Ovary (tissue), 3 donors: ENCODE measurements around the gene LGALSL.

Experiments used
- EP300 ChIP-seq: sonication (generic); formaldehyde crosslinking; IDR thresholded peaks from one replicate; pipeline ENCODE4 v1.6.1; 2017; ENCODE audit warnings: antibody characterized with exemption
- POLR2A ChIP-seq: fragments of 450-650 bp; IDR thresholded peaks from one replicate; pipeline ENCODE4 v1.6.1; 2017; ENCODE audit warnings: antibody characterized with exemption, mild to moderate bottlenecking, moderate library complexity
- TF ChIP-seq, protein P1 (sequence below), 3 donors: fragments of 450-650 bp in 2 of 3; fragments of 200-600 bp in 1 of 3; IDR thresholded peaks; one replicate each; pipeline versions ENCODE4 v1.5.1 to v1.8.0; 2016 to 2022; ENCODE audit warnings: antibody characterized with exemption in 3 of 3, mild to moderate bottlenecking in 1 of 3
- donor health status: DM: no; HTN: no; CAD: no.

DNA sequence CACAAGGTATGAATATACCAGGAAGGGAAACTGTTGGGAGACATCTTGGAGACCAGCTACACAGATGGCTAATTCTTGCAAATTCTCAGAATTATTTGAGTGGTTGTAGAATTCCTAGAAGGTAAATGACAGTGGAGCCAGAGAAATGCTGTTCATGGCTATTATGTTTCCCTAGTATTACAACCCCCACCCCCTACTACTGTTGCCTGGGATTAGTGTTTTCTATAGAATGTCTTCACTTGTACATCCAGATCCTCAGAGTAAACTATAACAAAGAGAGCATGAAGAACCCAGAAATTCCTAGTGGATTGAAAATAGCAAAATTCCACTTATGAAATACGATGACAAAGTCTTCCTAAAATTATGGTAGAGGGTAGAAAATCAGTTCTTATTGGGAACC lies 15.3 kb downstream of the LGALSL start:
- TF ChIP-seq, protein P1, sequence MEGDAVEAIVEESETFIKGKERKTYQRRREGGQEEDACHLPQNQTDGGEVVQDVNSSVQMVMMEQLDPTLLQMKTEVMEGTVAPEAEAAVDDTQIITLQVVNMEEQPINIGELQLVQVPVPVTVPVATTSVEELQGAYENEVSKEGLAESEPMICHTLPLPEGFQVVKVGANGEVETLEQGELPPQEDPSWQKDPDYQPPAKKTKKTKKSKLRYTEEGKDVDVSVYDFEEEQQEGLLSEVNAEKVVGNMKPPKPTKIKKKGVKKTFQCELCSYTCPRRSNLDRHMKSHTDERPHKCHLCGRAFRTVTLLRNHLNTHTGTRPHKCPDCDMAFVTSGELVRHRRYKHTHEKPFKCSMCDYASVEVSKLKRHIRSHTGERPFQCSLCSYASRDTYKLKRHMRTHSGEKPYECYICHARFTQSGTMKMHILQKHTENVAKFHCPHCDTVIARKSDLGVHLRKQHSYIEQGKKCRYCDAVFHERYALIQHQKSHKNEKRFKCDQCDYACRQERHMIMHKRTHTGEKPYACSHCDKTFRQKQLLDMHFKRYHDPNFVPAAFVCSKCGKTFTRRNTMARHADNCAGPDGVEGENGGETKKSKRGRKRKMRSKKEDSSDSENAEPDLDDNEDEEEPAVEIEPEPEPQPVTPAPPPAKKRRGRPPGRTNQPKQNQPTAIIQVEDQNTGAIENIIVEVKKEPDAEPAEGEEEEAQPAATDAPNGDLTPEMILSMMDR (IDR thresholded peaks at IDR 0.05): no peak
- TF ChIP-seq EP300 (no peak), POLR2A (no peak)
